Heart right ventricle (tissue), 16 donors: Measurements from ENCODE around the gene MEI1. TPM values are rescaled to one million over a fixed set of nuclear protein-coding genes. Genes with fewer than 3 reads are reported as not detected.

Experiments used
- ATAC-seq, 8 donors: fragments of 200-7000 bp; cut with Tn5 transposase; one replicate each; pipeline ENCODE4 v1.9.1; 2020; ENCODE audit warnings: mild to moderate bottlenecking in 8 of 8, moderate library complexity in 8 of 8, moderate number of reproducible peaks in 1 of 8
- DNase-seq, 2 donors: peaks; one replicate each; pipeline ENCODE4 v3.0.0-alpha.2; 2020
- H3K27ac ChIP-seq, 10 donors: fragments of 200-600 bp; sonication (generic) in 2 of 10; one replicate each; pipeline versions ENCODE4 v1.5.0 to v1.8.0; 2020 to 2022; ENCODE audit warnings: mild to moderate bottlenecking in 3 of 10
- H3K27me3 ChIP-seq, 7 donors: fragments of 200-600 bp; one replicate each; pipeline ENCODE4 v1.8.0; 2021 to 2022; ENCODE audit warnings: mild to moderate bottlenecking in 2 of 7
- H3K36me3 ChIP-seq, 9 donors: fragments of 200-600 bp; sonication (generic) in 1 of 9; one replicate each; pipeline versions ENCODE4 v1.5.0 to v1.8.0; 2020 to 2022; ENCODE audit warnings: mild to moderate bottlenecking in 2 of 9
- H3K4me1 ChIP-seq, 9 donors: fragments of 200-600 bp; sonication (generic) in 1 of 9; one replicate each; pipeline versions ENCODE4 v1.5.0 to v1.8.0; 2020 to 2022; ENCODE audit warnings: mild to moderate bottlenecking in 4 of 9
- H3K4me3 ChIP-seq, 10 donors: fragments of 200-600 bp; sonication (generic) in 2 of 10; one replicate each; pipeline versions ENCODE4 v1.5.0 to v1.8.0; 2020 to 2022; ENCODE audit warnings: mild to moderate bottlenecking in 7 of 10, moderate library complexity in 2 of 10
- H3K9me3 ChIP-seq, 11 donors: fragments of 200-600 bp in 10 of 11; sonication (generic) in 2 of 11; one replicate each; pipeline versions ENCODE4 v1.5.0 to v1.8.0; 2013 to 2022; ENCODE audit warnings: mild to moderate bottlenecking in 2 of 11, control low read depth in 1 of 11, moderate library complexity in 1 of 11
- WGBS, 2 donors: extraction: QIAGEN DNeasy Blood & Tissue Kit; methylation state at CpG; one replicate each; pipeline ENCODE4 v1.1.7; 2013; ENCODE audit warnings: inconsistent platforms in 1 of 2; 5-methylcytosine and 5-hydroxymethylcytosine counted together
- intact Hi-C, 10 donors: fragments of 100-400 bp; cut with DNase I; formaldehyde crosslinking; loops; one replicate each; pipeline versions ENCODE4 v1.11.1 to v1.14.2; 2022
- long read RNA-seq, 3 donors: library from polyadenylated mRNA; unstranded; transcript quantifications; one replicate each; pipeline ENCODE4 v2.0.0, GENCODE V29; 2020 to 2021
- polyA plus RNA-seq, 2 donors: library from polyadenylated mRNA; stranded (reverse); fragments of 200-250 nt; gene quantifications; one replicate each; pipeline ENCODE4 v1.2.3, GENCODE V29; 2013
- total RNA-seq, 10 donors: library from RNA; stranded (reverse); fragmentation: NEBNext Ultra II Directional in 3 of 10; extraction: Animal tissue kit (Norgen Biotek cat#: 25700) in 3 of 10; gene quantifications; one replicate each; pipeline versions ENCODE4 v1.2.1 to v1.2.4, GENCODE V29; 2021 to 2023
- TF ChIP-seq, protein P1 (sequence below), 9 donors: fragments of 200-600 bp; sonication (generic) in 2 of 9; IDR thresholded peaks; one replicate each; pipeline versions ENCODE4 v1.5.0 to v1.8.0; 2021 to 2022; ENCODE audit warnings: antibody characterized with exemption in 9 of 9, mild to moderate bottlenecking in 5 of 9, moderate library complexity in 1 of 9
- donor health status: Arrhythmogenic right ventricular cardiomyopathy.
- donor health status: ischemic (EF 13 %, LVEDD 7.1; RV severe dilation, severe dysfunction).
- donor health status: healthy with polysubstance abuse.
- donor health status: DM: no; HTN: yes; CAD: no.
- donor health status: DM: no; HTN: no; CAD: no.
- donor health status: ischemic (EF 25% LVEDD 6.9; RV normal size, moderate dysfunction).
- donor health status: ischemic (EF 25% LVEDD 5.7; RV mildly dilated, moderate dysfunction).
- donor health status: healthy.
- donor health status: DM: yes; HTN: yes; CAD: no.
- donor health status: Ischemic cardiomyopathy.
- donor health status: ischemic (EF 35%, LVEDD 5.7; RV mildly dilated, moderate dysfunction).
- donor health status: nonischemic (EF 11% LVEDD 7.7; RV severe dilation, severe dysfunction).
- donor health status: DM: yes; HTN: yes; CAD: no.
- donor health status: PGD.
- donor health status: ischemic (EF 29% LVEDD 5.4; RV normal size, mild dysfunction).
- donor health status: nonischemic (EF 23%, LVEDD 6.1; RV moderate dilation, normal function).

MEI1 gene, protein sequence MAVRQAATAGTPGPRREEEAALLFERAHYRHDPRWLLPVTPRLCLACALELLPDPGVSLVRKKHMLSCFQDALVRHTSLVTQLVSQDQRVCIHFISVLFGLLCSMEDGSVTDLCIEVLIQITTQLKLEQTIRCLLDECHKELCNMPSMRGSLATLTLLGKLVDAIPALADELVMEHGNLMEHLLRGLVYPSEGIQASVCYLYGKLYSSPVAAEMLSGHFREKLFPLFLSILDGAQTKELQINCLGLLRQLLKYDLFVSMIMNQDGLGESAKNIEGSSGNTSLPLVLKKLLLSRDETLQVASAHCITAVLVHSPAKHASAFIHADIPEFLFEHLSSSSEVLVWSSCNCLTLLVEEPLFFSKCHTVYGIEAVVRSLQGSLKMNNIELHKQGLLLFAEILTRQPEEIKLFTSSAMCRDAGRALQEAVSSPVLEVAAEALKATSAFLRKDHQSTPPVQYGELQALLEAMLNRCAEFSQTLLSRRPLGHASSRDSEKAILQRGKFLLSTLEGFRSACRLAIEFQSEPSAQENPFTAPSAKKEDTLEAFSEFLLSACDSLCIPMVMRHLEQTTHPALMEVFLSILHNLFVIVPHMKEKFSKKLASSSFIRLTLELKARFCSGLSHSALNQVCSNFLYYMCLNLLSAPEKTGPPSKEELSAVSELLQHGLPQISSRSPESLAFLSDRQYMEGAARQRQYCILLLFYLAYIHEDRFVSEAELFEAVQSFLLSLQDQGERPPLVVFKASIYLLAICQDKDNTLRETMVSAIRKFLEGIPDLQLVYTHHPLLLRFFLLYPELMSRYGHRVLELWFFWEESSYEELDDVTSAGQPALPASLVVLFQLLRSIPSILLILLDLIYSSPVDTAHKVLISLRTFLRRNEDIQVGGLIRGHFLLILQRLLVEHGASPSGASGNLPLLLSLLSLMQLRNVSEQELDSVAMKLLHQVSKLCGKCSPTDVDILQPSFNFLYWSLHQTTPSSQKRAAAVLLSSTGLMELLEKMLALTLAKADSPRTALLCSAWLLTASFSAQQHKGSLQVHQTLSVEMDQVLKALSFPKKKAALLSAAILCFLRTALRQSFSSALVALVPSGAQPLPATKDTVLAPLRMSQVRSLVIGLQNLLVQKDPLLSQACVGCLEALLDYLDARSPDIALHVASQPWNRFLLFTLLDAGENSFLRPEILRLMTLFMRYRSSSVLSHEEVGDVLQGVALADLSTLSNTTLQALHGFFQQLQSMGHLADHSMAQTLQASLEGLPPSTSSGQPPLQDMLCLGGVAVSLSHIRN
- 1 to 10 TPM in 3 of 10 donors, under 1 TPM in 4, not detected in 3; 0.37 to 1.9 (median 0.71) TPM for total RNA-seq
- polyA plus RNA-seq = 1 to 10 TPM in 1 of 2 donors, under 1 TPM in 1; 0.52 to 1.3 TPM
- long read RNA-seq, donor 1 = 0 reads
- long read RNA-seq, donor 2 = 0 reads
- long read RNA-seq, donor 3 = 0 reads

DNA sequence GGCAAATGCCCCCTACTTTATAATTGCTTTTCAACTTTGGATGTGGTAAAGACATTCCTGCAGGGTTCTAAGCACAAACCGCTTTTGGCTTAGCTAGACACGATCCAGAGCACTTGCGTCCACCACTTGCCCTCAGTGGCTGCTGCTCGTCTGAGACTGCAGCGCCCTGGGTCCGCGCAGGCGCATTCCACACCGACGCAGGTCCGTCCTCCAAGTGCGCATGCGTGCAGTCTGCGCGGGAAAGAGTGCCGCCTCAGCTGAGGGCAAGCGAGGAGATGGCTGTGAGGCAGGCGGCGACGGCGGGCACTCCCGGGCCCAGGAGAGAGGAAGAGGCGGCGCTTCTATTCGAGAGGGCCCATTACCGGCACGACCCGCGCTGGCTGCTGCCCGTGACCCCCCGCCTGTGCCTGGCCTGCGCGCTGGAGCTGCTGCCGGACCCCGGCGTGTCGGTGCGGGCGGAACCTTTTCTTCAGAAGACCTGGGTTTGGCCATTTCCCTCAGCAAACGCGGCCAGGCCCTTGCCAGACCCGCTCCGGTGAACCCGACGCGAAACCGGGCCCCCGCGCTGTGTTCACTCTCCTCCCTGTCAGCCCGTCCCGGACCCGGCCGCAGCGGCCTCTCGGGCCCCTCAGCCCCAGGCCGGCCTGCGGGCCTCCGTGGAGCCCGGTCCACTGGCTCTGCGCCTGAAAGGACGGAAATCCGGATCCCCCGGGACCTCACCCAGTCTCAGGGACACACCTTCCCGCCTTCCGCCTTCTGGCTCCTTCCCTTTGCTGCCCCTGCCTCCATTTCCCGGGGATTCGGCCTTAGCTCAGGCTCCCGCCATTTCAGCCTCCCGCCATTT lies at the start of gene MEI1:
TSS of gene MEI1 (plus strand) at position 240 of the 844 bp plus-strand sequence. CDS start at position 276, 36 bp downstream.
- Histone ChIP-seq H3K27me3 (no peaks in the 10 kb centered on the region), H3K27ac (no peak within 1 kb of the TSS), H3K4me3 (peak within 1 kb of the TSS in 8 of 10 donors; percentile 2 to 30 (median 21)), H3K9me3 (no peaks in the 10 kb centered on the region), H3K36me3 (peaks cover 0 to 1% (median 0%) of the 10 kb centered on the region in 9 donors), H3K4me1 (peaks cover 4 to 25% (median 19%) of the 10 kb centered on the region in 9 donors)
- 37 to 44% methylated on average over 61 to 69 of the region's 69 CpGs for WGBS, 2 donors
- DNase-seq (peak; percentile 86 to 92), ATAC-seq (peak; percentile 68 to 87 (median 76))
- TF ChIP-seq, protein P1, sequence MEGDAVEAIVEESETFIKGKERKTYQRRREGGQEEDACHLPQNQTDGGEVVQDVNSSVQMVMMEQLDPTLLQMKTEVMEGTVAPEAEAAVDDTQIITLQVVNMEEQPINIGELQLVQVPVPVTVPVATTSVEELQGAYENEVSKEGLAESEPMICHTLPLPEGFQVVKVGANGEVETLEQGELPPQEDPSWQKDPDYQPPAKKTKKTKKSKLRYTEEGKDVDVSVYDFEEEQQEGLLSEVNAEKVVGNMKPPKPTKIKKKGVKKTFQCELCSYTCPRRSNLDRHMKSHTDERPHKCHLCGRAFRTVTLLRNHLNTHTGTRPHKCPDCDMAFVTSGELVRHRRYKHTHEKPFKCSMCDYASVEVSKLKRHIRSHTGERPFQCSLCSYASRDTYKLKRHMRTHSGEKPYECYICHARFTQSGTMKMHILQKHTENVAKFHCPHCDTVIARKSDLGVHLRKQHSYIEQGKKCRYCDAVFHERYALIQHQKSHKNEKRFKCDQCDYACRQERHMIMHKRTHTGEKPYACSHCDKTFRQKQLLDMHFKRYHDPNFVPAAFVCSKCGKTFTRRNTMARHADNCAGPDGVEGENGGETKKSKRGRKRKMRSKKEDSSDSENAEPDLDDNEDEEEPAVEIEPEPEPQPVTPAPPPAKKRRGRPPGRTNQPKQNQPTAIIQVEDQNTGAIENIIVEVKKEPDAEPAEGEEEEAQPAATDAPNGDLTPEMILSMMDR (IDR thresholded peaks at IDR 0.05) = no peak
- intact Hi-C loops = loop anchor here in 6 of 10 donors (5.0 to 10.0 kb wide), 8 partner anchors 95 to 375 kb away; partner anchors contain the start of genes CCDC134 (in 2 of the 6), NAGA (in 1 of the 6), PHETA2 (in 1 of the 6) and SMDT1 (in 1 of the 6)

DNA sequence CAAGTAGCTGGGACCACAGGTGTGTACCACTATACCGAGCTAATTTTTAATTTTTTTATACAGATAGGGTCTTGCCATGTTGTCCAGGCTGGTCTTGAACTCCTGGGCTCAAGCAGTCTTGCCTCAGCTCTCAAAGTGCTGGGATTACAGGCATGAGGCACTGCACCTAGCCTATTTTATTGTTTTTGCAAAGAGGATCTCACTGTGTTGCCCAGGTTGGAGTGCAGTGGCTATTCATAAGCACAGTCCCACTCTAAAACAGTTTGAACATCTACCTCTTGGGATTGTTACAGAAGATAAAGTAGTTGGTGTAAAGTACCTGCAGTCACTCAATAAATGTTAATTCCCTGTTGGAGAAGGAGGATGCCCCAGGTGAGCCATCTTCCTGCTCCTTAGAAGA lies 49.1 kb upstream of the MEI1 start:
- peaks cover 0 to 9% (median 0%) of the 10 kb centered on the region in 9 donors for H3K4me1 ChIP-seq
- H3K36me3 ChIP-seq = peaks cover 13 to 99% (median 77%) of the 10 kb centered on the region in 9 donors
- DNase-seq (no peak), ATAC-seq (no peak)
- WGBS, 2 donors = 91 to 100% methylated on average over 1 of the region's 1 CpG
- TF ChIP-seq, protein P1 (IDR thresholded peaks at IDR 0.05) = no peak
- intact Hi-C loops = no loop called here
- no peaks in the 10 kb centered on the region for H3K27me3 ChIP-seq
- H3K4me3 ChIP-seq = no peak overlapping the region
- H3K27ac ChIP-seq = no peak overlapping the region
- no peaks in the 10 kb centered on the region for H3K9me3 ChIP-seq

DNA sequence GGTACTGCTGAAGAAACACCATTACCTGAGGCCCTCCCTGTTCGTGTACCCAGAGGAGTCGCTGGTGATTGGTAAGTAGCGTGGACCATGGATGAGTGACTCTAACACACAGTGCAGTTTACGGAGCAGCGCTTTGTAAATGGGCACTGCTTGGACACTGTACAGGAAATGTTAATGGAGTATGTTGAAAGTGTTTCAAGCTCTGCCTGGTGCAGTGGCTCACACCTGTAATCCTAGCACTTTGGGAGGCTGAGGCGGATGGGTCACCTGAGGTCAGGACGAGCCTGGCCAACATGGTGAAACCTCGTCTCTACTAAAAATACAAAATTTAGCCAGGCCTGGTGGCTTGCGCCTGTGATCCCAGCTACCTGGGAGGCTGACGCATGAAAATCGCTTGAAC lies 48.5 kb upstream of the MEI1 start:
- TF ChIP-seq, protein P1 (IDR thresholded peaks at IDR 0.05) = no peak
- H3K4me1 ChIP-seq = peaks cover 0 to 8% (median 0%) of the 10 kb centered on the region in 9 donors
- no peaks in the 10 kb centered on the region for H3K27me3 ChIP-seq
- H3K27ac ChIP-seq = no peak overlapping the region
- no peak for ATAC-seq
- peaks cover 13 to 99% (median 80%) of the 10 kb centered on the region in 9 donors for H3K36me3 ChIP-seq
- H3K9me3 ChIP-seq = no peaks in the 10 kb centered on the region
- no peak for DNase-seq
- intact Hi-C loops = no loop called here
- WGBS, 2 donors = 93 to 95% methylated on average over 11 of the region's 11 CpGs
- no peak overlapping the region for H3K4me3 ChIP-seq
